PFSK-1 (cell line): ENCODE data around the gene CDC26.

Source experiments
- FOXP2 ChIP-seq: optimal IDR thresholded peaks from 2 replicates; pipeline ENCODE3; 2011; ENCODE audit warnings: borderline replicate concordance, control low read depth, inconsistent platforms; ENCODE audit not compliant: insufficient read depth; ENCODE audit errors: extremely low read length, extremely low read depth
- POLR2AphosphoS5 ChIP-seq: IDR thresholded peaks from 2 replicates; pipeline ENCODE4 v1.6.1; 2012; ENCODE audit warnings: low read depth, mild to moderate bottlenecking, control low read depth, low read length, moderate library complexity
- REST ChIP-seq, 2 experiments: IDR thresholded peaks; 2 replicates each; pipeline versions ENCODE4 v1.6.1 to v1.8.0; 2011 to 2012; ENCODE audit warnings: low read depth in 2 of 2, low read length in 2 of 2, control low read depth in 1 of 2, inconsistent platforms in 1 of 2, mild to moderate bottlenecking in 1 of 2, moderate library complexity in 1 of 2; ENCODE audit not compliant: insufficient read depth in 1 of 2
- SIN3A ChIP-seq: IDR thresholded peaks from 2 replicates; pipeline ENCODE4 v1.6.1; 2012; ENCODE audit warnings: mild to moderate bottlenecking, low read length, moderate library complexity, borderline replicate concordance; ENCODE audit not compliant: insufficient read depth
- TAF1 ChIP-seq: IDR thresholded peaks from 2 replicates; pipeline ENCODE4 v1.6.1; 2012; ENCODE audit warnings: low read length, control low read depth, borderline replicate concordance; ENCODE audit not compliant: insufficient read depth

Gene CDC26

GRCh38 chr9:113257863-113258262, 17.5 kb downstream of the CDC26 start:
- TF ChIP-seq REST (IDR thresholded peaks at IDR 0.05; ENCODE audit: insufficient read depth in 1 of 2, low read depth in 2 of 2, low read length in 2 of 2) (no peak), FOXP2 (no peak), TAF1 (no peak), SIN3A (no peak), POLR2AphosphoS5 (no peak)

GRCh38 chr9:113255438-113255837, 19.9 kb downstream of the CDC26 start:
- TF ChIP-seq TAF1 (no peak), REST (IDR thresholded peaks at IDR 0.05; ENCODE audit: insufficient read depth in 1 of 2, low read depth in 2 of 2, low read length in 2 of 2) (no peak), SIN3A (no peak), POLR2AphosphoS5 (no peak), FOXP2 (no peak)

DNA sequence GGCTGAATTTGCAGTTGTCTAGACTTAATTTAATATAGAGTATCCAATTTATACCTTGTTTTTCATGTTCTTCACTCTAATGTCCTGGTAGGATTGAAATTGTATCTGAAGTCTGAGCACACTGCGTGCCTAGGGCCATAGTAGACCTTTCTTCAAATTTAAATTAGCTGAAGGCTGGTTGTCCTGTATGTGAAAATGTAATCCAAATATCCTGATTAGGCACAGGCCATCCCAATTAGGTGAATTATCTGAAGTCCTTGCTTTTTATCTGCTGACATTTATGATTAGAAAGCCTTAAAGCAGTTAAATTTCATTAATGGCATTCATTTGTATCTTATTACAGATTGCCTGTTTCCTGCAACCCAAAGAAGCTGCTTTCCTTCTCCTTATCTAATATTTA, 20.4 kb downstream of the CDC26 start:
- TF ChIP-seq POLR2AphosphoS5 (no peak), FOXP2 (no peak), TAF1 (no peak)

DNA sequence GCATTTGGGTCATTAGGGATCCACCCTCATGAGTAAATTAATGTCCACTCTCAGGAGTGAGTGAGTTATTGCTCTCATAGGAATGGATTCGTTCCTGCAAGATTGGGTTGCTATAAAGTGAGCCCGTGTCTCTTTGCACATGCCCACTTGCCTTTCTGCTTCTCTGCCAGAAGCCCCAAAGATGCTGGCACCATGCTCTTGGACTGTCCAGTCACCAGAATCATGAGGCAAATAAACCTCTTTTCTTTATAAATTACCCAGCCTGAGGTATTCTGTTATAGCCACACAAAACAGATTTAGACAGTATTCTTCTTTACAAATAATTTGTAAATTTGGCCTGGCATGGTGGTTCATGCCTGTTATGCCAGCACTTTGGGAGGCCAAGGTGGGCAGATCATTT, 24.6 kb downstream of the CDC26 start:
- TF ChIP-seq POLR2AphosphoS5 (no peak), TAF1 (no peak), SIN3A (no peak), FOXP2 (no peak), REST (IDR thresholded peaks at IDR 0.05; ENCODE audit: insufficient read depth in 1 of 2, low read depth in 2 of 2, low read length in 2 of 2) (no peak)

DNA sequence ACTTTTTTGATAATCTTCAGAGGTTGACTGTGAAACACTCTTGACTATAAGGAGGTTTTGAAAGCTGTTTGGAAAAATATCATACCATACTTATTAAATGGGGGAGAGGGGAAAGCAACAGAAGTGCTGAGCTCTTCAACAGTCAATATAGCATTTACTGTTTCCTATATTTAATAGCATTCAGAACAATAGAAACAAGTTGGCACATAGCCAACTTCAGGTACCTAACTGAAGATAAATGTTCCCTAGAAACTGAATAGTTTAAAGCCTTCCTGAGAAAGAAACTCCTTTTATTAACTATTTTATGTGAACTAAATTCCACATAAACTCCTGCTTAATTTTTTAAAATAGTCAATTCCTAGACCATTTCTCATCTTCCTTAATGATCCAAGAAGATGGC, 27.7 kb downstream of the CDC26 start:
- no peak for TF ChIP-seq TAF1
- no peak for TF ChIP-seq POLR2AphosphoS5
- TF ChIP-seq FOXP2: no peak
- no peak for TF ChIP-seq REST (IDR thresholded peaks at IDR 0.05; ENCODE audit: insufficient read depth in 1 of 2, low read depth in 2 of 2, low read length in 2 of 2)
- no peak for TF ChIP-seq SIN3A

- TF ChIP-seq POLR2AphosphoS5 (no peak), REST (IDR thresholded peaks at IDR 0.05; ENCODE audit: insufficient read depth in 1 of 2, low read depth in 2 of 2, low read length in 2 of 2) (no peak), FOXP2 (no peak), TAF1 (no peak), SIN3A (no peak)
These were observed 28.4 kb downstream of the CDC26 start for GRCh38 chr9:113246928-113247327.
